ENCODE results near the gene YTHDC1. TPM values are rescaled to one million over a fixed set of nuclear protein-coding genes. Genes with fewer than 3 reads are reported as not detected.
"Not testable (repeated sequence)": the region's sequence is repeated elsewhere in the genome, so short reads cannot be mapped to it uniquely, and the experiment has no call there.

Gene YTHDC1
- total RNA-seq, 1 donor from 2014 or later, result 79.9 TPM

GRCh38 chr4:68310651-68311247 is 39.1 kb downstream of the YTHDC1 start:
- Mint-ChIP-seq H3K27me3 (ENCODE audit: low read depth) (peaks cover 14% of the 10 kb centered on the region), H3K27ac (no peak overlapping the region), H3K4me1 (ENCODE audit: low read depth) (no peaks in the 10 kb centered on the region), H3K36me3 (ENCODE audit: low read depth) (peaks cover 32% of the 10 kb centered on the region), H3K9me3 (no peaks in the 10 kb centered on the region), H3K4me3 (ENCODE audit: low read depth) (no peak overlapping the region)
- no peak for DNase-seq (ENCODE audit: low spot score)
- intact Hi-C loops (cut with micrococcal nuclease), result no loop called here

GRCh38 chr4:68304731-68305130 is 45.2 kb downstream of the YTHDC1 start:
- Mint-ChIP-seq H3K4me1 (ENCODE audit: low read depth) (peaks cover under 1% of the 10 kb centered on the region), H3K9me3 (no peaks in the 10 kb centered on the region), H3K27ac (no peak overlapping the region), H3K36me3 (ENCODE audit: low read depth) (no peaks in the 10 kb centered on the region), H3K27me3 (ENCODE audit: low read depth) (peaks cover 27% of the 10 kb centered on the region), H3K4me3 (ENCODE audit: low read depth) (no peak overlapping the region)
- no peak for DNase-seq (ENCODE audit: low spot score)
- intact Hi-C loops (cut with micrococcal nuclease), result no loop called here

- intact Hi-C loops (cut with micrococcal nuclease), result no loop called here
- DNase-seq (ENCODE audit: low spot score), result no peak
- H3K27me3 Mint-ChIP-seq (ENCODE audit: low read depth), result peaks cover 13% of the 10 kb centered on the region
- H3K4me1 Mint-ChIP-seq (ENCODE audit: low read depth), result peaks cover 3% of the 10 kb centered on the region
- H3K27ac Mint-ChIP-seq, result no peak overlapping the region
- no peaks in the 10 kb centered on the region for H3K36me3 Mint-ChIP-seq (ENCODE audit: low read depth)
- H3K9me3 Mint-ChIP-seq, result peaks cover 8% of the 10 kb centered on the region
- H3K4me3 Mint-ChIP-seq (ENCODE audit: low read depth), result no peak overlapping the region
These were observed 50.1 kb downstream of the YTHDC1 start for GRCh38 chr4:68299492-68300457.

GRCh38 chr4:68297137-68297536 is 52.8 kb downstream of the YTHDC1 start:
- Mint-ChIP-seq H3K4me1 (ENCODE audit: low read depth) (peaks cover 3% of the 10 kb centered on the region), H3K36me3 (ENCODE audit: low read depth) (no peaks in the 10 kb centered on the region), H3K27ac (no peak overlapping the region), H3K4me3 (ENCODE audit: low read depth) (no peak overlapping the region), H3K9me3 (peaks cover 8% of the 10 kb centered on the region), H3K27me3 (ENCODE audit: low read depth) (peaks cover under 1% of the 10 kb centered on the region)
- DNase-seq (ENCODE audit: low spot score), result no peak
- intact Hi-C loops (cut with micrococcal nuclease), result no loop called here

- no peak for DNase-seq (ENCODE audit: low spot score)
These were observed 58.6 kb downstream of the YTHDC1 start for GRCh38 chr4:68291256-68291655.

GRCh38 chr4:68288393-68288740 is 61.5 kb downstream of the YTHDC1 start:
- Mint-ChIP-seq H3K36me3 (ENCODE audit: low read depth) (no peaks in the 10 kb centered on the region), H3K4me1 (ENCODE audit: low read depth) (peaks cover 4% of the 10 kb centered on the region), H3K4me3 (ENCODE audit: low read depth) (no peak overlapping the region), H3K9me3 (no peaks in the 10 kb centered on the region), H3K27me3 (ENCODE audit: low read depth) (peaks cover 6% of the 10 kb centered on the region), H3K27ac (no peak overlapping the region)
- intact Hi-C loops (cut with micrococcal nuclease), result no loop called here
- no peak for DNase-seq (ENCODE audit: low spot score)

More at GRCh38 chr4:68291256-68291655, 58.6 kb downstream of the YTHDC1 start:
- Mint-ChIP-seq H3K4me1 (ENCODE audit: low read depth) (peaks cover 4% of the 10 kb centered on the region), H3K27ac (no peak overlapping the region), H3K9me3 (no peaks in the 10 kb centered on the region), H3K27me3 (ENCODE audit: low read depth) (peaks cover 4% of the 10 kb centered on the region), H3K4me3 (ENCODE audit: low read depth) (no peak overlapping the region), H3K36me3 (ENCODE audit: low read depth) (no peaks in the 10 kb centered on the region)
- intact Hi-C loops (cut with micrococcal nuclease), result no loop called here

- Mint-ChIP-seq H3K27me3 (ENCODE audit: low read depth) (peaks cover 6% of the 10 kb centered on the region), H3K4me3 (ENCODE audit: low read depth) (no peak overlapping the region), H3K27ac (no peak overlapping the region), H3K36me3 (ENCODE audit: low read depth) (no peaks in the 10 kb centered on the region), H3K9me3 (no peaks in the 10 kb centered on the region), H3K4me1 (ENCODE audit: low read depth) (peaks cover 4% of the 10 kb centered on the region)
- DNase-seq (ENCODE audit: low spot score), result no peak
- intact Hi-C loops (cut with micrococcal nuclease), result no loop called here
These were observed 62.0 kb downstream of the YTHDC1 start for GRCh38 chr4:68287704-68288392.

GRCh38 chr4:68283714-68284113 is 66.2 kb downstream of the YTHDC1 start:
- H3K4me3 Mint-ChIP-seq (ENCODE audit: low read depth), result no peak overlapping the region
- intact Hi-C loops (cut with micrococcal nuclease), result no loop called here
- DNase-seq (ENCODE audit: low spot score), result no peak
- H3K27me3 Mint-ChIP-seq (ENCODE audit: low read depth), result peaks cover 6% of the 10 kb centered on the region
- no peaks in the 10 kb centered on the region for H3K36me3 Mint-ChIP-seq (ENCODE audit: low read depth)
- H3K27ac Mint-ChIP-seq, result no peak overlapping the region
- H3K4me1 Mint-ChIP-seq (ENCODE audit: low read depth), result peaks cover 2% of the 10 kb centered on the region
- no peaks in the 10 kb centered on the region for H3K9me3 Mint-ChIP-seq

GRCh38 chr4:68283095-68283494 is 66.8 kb downstream of the YTHDC1 start:
- DNase-seq (ENCODE audit: low spot score), result no peak
- Mint-ChIP-seq H3K36me3 (ENCODE audit: low read depth) (no peaks in the 10 kb centered on the region), H3K27me3 (ENCODE audit: low read depth) (peaks cover 2% of the 10 kb centered on the region), H3K9me3 (no peaks in the 10 kb centered on the region), H3K4me1 (ENCODE audit: low read depth) (no peaks in the 10 kb centered on the region), H3K27ac (no peak overlapping the region), H3K4me3 (ENCODE audit: low read depth) (no peak overlapping the region)
- intact Hi-C loops (cut with micrococcal nuclease), result no loop called here

GRCh38 chr4:68281796-68282740 is 67.8 kb downstream of the YTHDC1 start:
- H3K36me3 Mint-ChIP-seq (ENCODE audit: low read depth); H3K27ac Mint-ChIP-seq; H3K9me3 Mint-ChIP-seq; DNase-seq (ENCODE audit: low spot score); H3K27me3 Mint-ChIP-seq (ENCODE audit: low read depth); H3K4me1 Mint-ChIP-seq (ENCODE audit: low read depth); intact Hi-C loops (cut with micrococcal nuclease); H3K4me3 Mint-ChIP-seq (ENCODE audit: low read depth): not testable (repeated sequence)

- intact Hi-C loops (cut with micrococcal nuclease), result loop anchor here (10.0 kb wide), 1 partner anchor 897 kb away; no protein-coding TSS in a partner anchor
These were observed 71.9 kb downstream of the YTHDC1 start for GRCh38 chr4:68278029-68278428.

GRCh38 chr4:68277627-68278026 is 72.3 kb downstream of the YTHDC1 start:
- no peaks in the 10 kb centered on the region for H3K36me3 Mint-ChIP-seq (ENCODE audit: low read depth)
- H3K4me3 Mint-ChIP-seq (ENCODE audit: low read depth), result no peak overlapping the region
- intact Hi-C loops (cut with micrococcal nuclease), result loop anchor here (10.0 kb wide), 1 partner anchor 897 kb away; no protein-coding TSS in a partner anchor
- no peak for DNase-seq (ENCODE audit: low spot score)
- no peak overlapping the region for H3K27ac Mint-ChIP-seq
- H3K4me1 Mint-ChIP-seq (ENCODE audit: low read depth), result peaks cover 2% of the 10 kb centered on the region
- no peaks in the 10 kb centered on the region for H3K9me3 Mint-ChIP-seq
- H3K27me3 Mint-ChIP-seq (ENCODE audit: low read depth), result no peaks in the 10 kb centered on the region

More at GRCh38 chr4:68278029-68278428, 71.9 kb downstream of the YTHDC1 start:
- H3K36me3 Mint-ChIP-seq (ENCODE audit: low read depth), result no peaks in the 10 kb centered on the region
- H3K9me3 Mint-ChIP-seq, result no peaks in the 10 kb centered on the region
- H3K4me1 Mint-ChIP-seq (ENCODE audit: low read depth), result no peaks in the 10 kb centered on the region
- DNase-seq (ENCODE audit: low spot score), result no peak
- H3K27ac Mint-ChIP-seq, result no peak overlapping the region
- no peak overlapping the region for H3K4me3 Mint-ChIP-seq (ENCODE audit: low read depth)
- no peaks in the 10 kb centered on the region for H3K27me3 Mint-ChIP-seq (ENCODE audit: low read depth)
